ENCODE results near the gene FAM240B. TPM values are rescaled to one million over a fixed set of nuclear protein-coding genes. Genes with fewer than 3 reads are reported as not detected.

Gene FAM240B
- total and polyA plus RNA-seq, 9 of the 15 experiments (the other 6 are each of a cell fraction or from before 2014, with no cell fraction given): not detected

DNA sequence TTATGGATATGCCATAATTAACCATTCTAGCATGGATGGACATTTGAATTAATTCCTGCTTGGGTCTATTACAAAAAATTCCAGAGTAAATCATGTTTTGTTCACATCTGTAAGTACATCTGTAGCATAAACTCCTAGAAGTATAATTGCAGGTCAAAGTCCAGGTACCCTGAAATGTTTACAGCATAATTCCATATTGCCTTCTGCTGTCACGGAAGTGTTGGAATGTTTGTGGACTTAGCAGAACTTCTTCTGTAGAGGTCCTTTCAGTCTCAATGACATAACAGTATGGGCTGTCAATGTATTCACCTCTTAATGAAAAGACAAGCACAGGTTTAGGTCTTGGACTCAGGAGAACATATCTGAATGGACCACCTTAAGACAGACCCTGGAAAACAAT is 1.8 kb downstream of the FAM240B start (continued):
- TF ChIP-seq HNRNPUL1 (IDR thresholded peaks at IDR 0.05; ENCODE audit: low read length) (no peak), ZNF184 (CRISPR knock-in tag; IDR thresholded peaks at IDR 0.05) (no peak), MYNN (IDR thresholded peaks at IDR 0.05) (no peak), MYNN (CRISPR knock-in tag; IDR thresholded peaks at IDR 0.05) (no peak), CBX3 (IDR thresholded peaks at IDR 0.05; ENCODE audit: borderline replicate concordance in 1 of 2, low read length in 2 of 2) (no peak)
- TF ChIP-seq, protein P1, sequence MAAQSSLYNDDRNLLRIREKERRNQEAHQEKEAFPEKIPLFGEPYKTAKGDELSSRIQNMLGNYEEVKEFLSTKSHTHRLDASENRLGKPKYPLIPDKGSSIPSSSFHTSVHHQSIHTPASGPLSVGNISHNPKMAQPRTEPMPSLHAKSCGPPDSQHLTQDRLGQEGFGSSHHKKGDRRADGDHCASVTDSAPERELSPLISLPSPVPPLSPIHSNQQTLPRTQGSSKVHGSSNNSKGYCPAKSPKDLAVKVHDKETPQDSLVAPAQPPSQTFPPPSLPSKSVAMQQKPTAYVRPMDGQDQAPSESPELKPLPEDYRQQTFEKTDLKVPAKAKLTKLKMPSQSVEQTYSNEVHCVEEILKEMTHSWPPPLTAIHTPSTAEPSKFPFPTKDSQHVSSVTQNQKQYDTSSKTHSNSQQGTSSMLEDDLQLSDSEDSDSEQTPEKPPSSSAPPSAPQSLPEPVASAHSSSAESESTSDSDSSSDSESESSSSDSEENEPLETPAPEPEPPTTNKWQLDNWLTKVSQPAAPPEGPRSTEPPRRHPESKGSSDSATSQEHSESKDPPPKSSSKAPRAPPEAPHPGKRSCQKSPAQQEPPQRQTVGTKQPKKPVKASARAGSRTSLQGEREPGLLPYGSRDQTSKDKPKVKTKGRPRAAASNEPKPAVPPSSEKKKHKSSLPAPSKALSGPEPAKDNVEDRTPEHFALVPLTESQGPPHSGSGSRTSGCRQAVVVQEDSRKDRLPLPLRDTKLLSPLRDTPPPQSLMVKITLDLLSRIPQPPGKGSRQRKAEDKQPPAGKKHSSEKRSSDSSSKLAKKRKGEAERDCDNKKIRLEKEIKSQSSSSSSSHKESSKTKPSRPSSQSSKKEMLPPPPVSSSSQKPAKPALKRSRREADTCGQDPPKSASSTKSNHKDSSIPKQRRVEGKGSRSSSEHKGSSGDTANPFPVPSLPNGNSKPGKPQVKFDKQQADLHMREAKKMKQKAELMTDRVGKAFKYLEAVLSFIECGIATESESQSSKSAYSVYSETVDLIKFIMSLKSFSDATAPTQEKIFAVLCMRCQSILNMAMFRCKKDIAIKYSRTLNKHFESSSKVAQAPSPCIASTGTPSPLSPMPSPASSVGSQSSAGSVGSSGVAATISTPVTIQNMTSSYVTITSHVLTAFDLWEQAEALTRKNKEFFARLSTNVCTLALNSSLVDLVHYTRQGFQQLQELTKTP (IDR thresholded peaks at IDR 0.05; ENCODE audit: low read depth in 1 of 2, partially characterized antibody in 2 of 2): no peak
- TF ChIP-seq, protein P2, sequence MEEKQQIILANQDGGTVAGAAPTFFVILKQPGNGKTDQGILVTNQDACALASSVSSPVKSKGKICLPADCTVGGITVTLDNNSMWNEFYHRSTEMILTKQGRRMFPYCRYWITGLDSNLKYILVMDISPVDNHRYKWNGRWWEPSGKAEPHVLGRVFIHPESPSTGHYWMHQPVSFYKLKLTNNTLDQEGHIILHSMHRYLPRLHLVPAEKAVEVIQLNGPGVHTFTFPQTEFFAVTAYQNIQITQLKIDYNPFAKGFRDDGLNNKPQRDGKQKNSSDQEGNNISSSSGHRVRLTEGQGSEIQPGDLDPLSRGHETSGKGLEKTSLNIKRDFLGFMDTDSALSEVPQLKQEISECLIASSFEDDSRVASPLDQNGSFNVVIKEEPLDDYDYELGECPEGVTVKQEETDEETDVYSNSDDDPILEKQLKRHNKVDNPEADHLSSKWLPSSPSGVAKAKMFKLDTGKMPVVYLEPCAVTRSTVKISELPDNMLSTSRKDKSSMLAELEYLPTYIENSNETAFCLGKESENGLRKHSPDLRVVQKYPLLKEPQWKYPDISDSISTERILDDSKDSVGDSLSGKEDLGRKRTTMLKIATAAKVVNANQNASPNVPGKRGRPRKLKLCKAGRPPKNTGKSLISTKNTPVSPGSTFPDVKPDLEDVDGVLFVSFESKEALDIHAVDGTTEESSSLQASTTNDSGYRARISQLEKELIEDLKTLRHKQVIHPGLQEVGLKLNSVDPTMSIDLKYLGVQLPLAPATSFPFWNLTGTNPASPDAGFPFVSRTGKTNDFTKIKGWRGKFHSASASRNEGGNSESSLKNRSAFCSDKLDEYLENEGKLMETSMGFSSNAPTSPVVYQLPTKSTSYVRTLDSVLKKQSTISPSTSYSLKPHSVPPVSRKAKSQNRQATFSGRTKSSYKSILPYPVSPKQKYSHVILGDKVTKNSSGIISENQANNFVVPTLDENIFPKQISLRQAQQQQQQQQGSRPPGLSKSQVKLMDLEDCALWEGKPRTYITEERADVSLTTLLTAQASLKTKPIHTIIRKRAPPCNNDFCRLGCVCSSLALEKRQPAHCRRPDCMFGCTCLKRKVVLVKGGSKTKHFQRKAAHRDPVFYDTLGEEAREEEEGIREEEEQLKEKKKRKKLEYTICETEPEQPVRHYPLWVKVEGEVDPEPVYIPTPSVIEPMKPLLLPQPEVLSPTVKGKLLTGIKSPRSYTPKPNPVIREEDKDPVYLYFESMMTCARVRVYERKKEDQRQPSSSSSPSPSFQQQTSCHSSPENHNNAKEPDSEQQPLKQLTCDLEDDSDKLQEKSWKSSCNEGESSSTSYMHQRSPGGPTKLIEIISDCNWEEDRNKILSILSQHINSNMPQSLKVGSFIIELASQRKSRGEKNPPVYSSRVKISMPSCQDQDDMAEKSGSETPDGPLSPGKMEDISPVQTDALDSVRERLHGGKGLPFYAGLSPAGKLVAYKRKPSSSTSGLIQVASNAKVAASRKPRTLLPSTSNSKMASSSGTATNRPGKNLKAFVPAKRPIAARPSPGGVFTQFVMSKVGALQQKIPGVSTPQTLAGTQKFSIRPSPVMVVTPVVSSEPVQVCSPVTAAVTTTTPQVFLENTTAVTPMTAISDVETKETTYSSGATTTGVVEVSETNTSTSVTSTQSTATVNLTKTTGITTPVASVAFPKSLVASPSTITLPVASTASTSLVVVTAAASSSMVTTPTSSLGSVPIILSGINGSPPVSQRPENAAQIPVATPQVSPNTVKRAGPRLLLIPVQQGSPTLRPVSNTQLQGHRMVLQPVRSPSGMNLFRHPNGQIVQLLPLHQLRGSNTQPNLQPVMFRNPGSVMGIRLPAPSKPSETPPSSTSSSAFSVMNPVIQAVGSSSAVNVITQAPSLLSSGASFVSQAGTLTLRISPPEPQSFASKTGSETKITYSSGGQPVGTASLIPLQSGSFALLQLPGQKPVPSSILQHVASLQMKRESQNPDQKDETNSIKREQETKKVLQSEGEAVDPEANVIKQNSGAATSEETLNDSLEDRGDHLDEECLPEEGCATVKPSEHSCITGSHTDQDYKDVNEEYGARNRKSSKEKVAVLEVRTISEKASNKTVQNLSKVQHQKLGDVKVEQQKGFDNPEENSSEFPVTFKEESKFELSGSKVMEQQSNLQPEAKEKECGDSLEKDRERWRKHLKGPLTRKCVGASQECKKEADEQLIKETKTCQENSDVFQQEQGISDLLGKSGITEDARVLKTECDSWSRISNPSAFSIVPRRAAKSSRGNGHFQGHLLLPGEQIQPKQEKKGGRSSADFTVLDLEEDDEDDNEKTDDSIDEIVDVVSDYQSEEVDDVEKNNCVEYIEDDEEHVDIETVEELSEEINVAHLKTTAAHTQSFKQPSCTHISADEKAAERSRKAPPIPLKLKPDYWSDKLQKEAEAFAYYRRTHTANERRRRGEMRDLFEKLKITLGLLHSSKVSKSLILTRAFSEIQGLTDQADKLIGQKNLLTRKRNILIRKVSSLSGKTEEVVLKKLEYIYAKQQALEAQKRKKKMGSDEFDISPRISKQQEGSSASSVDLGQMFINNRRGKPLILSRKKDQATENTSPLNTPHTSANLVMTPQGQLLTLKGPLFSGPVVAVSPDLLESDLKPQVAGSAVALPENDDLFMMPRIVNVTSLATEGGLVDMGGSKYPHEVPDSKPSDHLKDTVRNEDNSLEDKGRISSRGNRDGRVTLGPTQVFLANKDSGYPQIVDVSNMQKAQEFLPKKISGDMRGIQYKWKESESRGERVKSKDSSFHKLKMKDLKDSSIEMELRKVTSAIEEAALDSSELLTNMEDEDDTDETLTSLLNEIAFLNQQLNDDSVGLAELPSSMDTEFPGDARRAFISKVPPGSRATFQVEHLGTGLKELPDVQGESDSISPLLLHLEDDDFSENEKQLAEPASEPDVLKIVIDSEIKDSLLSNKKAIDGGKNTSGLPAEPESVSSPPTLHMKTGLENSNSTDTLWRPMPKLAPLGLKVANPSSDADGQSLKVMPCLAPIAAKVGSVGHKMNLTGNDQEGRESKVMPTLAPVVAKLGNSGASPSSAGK (IDR thresholded peaks at IDR 0.05): no peak

Measured in K562 (cell line).